ENCODE data around the gene KIAA0930. TPM values are rescaled to one million over a fixed set of nuclear protein-coding genes. Genes with fewer than 3 reads are reported as not detected.

The KIAA0930 gene
- total RNA-seq, 1 experiment from 2014 or later: 31.8 TPM

- DNase-seq (ENCODE audit: extremely low read depth, low read depth): no peak
These were observed 1.6 kb downstream of the KIAA0930 start for GRCh38 chr22:45238957-45239680.

- DNase-seq (ENCODE audit: extremely low read depth, low read depth): no peak
These were observed 2.4 kb downstream of the KIAA0930 start for GRCh38 chr22:45238076-45238956.

GRCh38 chr22:45237065-45237990 lies 3.4 kb downstream of the KIAA0930 start:
- no peak for DNase-seq (ENCODE audit: extremely low read depth, low read depth)

GRCh38 chr22:45235851-45236342 lies 4.8 kb downstream of the KIAA0930 start:
- no peak for DNase-seq (ENCODE audit: extremely low read depth, low read depth)

- no peak for DNase-seq (ENCODE audit: extremely low read depth, low read depth)
These were observed 5.5 kb downstream of the KIAA0930 start for GRCh38 chr22:45235101-45235777.

GRCh38 chr22:45233827-45234226 lies 6.9 kb downstream of the KIAA0930 start:
- DNase-seq (ENCODE audit: extremely low read depth, low read depth): no peak

- DNase-seq (ENCODE audit: extremely low read depth, low read depth): no peak
These were observed 7.3 kb downstream of the KIAA0930 start for GRCh38 chr22:45233386-45233785.

GRCh38 chr22:45231293-45231692 lies 9.4 kb downstream of the KIAA0930 start:
- DNase-seq (ENCODE audit: extremely low read depth, low read depth): no peak

GRCh38 chr22:45230026-45230721 lies 10.5 kb downstream of the KIAA0930 start:
- DNase-seq (ENCODE audit: extremely low read depth, low read depth): no peak

- DNase-seq (ENCODE audit: extremely low read depth, low read depth): no peak
These were observed 11.5 kb downstream of the KIAA0930 start for GRCh38 chr22:45229181-45229580.

- no peak for DNase-seq (ENCODE audit: extremely low read depth, low read depth)
These were observed 12.3 kb downstream of the KIAA0930 start for GRCh38 chr22:45228401-45228754.

GRCh38 chr22:45227645-45228400 lies 12.9 kb downstream of the KIAA0930 start:
- DNase-seq (ENCODE audit: extremely low read depth, low read depth): no peak

- no peak for DNase-seq (ENCODE audit: extremely low read depth, low read depth)
These were observed 14.0 kb downstream of the KIAA0930 start for GRCh38 chr22:45226503-45227186.

GRCh38 chr22:45225732-45226502 lies 14.8 kb downstream of the KIAA0930 start:
- no peak for DNase-seq (ENCODE audit: extremely low read depth, low read depth)

GRCh38 chr22:45224988-45225731 lies 15.5 kb downstream of the KIAA0930 start:
- DNase-seq (ENCODE audit: extremely low read depth, low read depth): no peak

GRCh38 chr22:45224331-45224730 lies 16.4 kb downstream of the KIAA0930 start:
- DNase-seq (ENCODE audit: extremely low read depth, low read depth): no peak

Data from NCI-H460 (cell line).